Kasumi-1 (cell line): ENCODE data around the gene ACTR3C.
"Not testable (repeated sequence)": the region's sequence is repeated elsewhere in the genome, so short reads cannot be mapped to it uniquely, and the experiment has no call there.

ENCODE experiments used
- DNase-seq, 2 experiments: peaks; one replicate each; lab custom pipeline; 2025; lab: John Stamatoyannopoulos, UW

The ACTR3C gene

DNA sequence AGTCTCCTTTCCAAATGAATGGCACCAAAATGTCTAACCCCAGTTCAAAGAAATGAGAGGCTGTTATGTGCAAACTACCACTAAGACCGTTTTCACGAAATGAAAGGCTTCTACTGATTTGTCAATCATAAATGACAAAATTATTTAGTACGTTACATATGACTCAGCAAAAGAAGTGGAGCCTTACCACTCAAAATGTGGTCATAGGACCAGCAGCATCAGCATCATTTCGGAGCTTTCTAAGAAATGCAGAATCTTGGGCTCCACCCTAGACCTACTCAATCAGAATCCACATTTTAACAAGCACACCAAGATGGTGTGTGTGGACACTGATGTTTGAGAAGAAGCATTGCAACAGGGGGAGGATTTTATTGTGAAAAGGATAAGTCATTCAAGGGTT lies 120.5 kb downstream of the ACTR3C start:
- DNase-seq, result not testable (repeated sequence)
